ENCODE measurements around the gene SARS1.
"Not testable (repeated sequence)": the region's sequence is repeated elsewhere in the genome, so short reads cannot be mapped to it uniquely, and the experiment has no call there.

The SARS1 gene

DNA sequence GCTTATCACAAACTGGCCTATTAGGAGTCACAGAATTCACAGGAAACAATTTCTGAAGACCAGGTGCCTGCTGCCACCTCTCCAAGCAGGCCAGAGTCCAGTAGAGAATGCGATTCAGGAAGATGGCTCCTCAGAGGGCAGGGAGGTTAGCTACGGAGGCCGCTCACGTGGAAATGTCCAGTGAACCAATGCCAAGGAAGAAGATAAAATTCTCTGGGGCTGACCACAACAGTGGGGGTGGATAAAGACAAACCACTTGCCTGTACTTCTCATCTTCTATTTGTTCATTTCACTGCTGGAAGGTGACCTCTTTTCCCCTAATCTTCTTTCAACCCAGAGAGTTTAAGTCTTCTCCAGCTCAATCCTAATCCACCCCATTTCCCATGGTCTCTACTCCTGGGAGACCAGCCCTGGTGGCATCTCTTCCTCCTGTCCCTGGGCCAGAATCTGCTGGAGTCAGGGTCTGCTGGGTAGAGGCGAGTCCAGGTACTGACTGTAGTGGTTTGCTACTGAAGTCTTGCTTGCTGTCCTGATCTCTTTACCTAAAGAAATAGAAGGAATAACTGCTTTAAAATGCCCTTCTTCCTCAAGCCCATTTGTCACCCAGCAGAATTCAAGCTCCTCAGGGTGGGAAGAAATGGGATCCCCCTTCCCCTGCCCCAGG lies 66.0 kb downstream of the SARS1 start:
- no peak for DNase-seq

GRCh38 chr1:109280862-109281261 lies 67.1 kb downstream of the SARS1 start:
- DNase-seq, result no peak

DNA sequence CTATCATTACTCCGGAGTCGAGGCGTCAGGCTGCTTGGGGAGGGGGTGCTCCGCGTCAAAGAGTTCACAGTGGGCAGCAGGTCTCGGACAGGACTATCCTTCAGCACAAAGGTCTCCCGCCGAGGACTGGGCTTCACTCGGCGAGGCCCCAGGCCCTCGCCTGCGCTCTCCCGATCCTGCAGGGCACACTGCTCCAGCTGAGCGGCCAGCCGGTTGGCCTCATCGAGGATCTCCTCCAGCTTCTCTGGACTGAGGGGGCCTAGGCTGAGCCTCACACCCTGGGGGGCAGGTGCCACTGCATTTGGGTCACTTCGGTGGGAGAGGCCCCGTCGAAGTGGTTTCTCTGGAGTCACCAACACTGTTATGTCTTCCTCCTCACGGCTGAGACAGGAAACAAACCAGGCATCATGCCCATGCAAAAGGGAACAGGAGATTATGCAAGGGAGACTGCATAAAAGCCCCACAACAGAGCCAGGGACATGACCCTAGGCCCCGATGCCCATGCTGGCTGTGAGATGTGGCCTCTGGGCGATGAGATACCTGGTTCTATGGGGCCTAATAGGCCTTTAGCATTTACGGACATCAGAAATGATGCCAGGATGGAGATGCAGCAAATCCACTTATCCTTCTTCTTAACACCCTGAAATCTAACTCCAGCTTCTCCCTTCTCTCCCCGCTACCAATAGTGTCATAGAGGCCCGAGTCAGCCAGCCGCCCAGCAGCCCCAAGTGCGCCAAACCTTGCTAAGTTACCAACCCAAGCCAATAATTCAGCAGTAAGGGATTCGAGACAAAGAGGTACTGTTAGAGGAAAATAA lies 68.2 kb downstream of the SARS1 start:
- no peak for DNase-seq

GRCh38 chr1:109282497-109282951 lies 68.8 kb downstream of the SARS1 start:
- DNase-seq, result no peak

GRCh38 chr1:109282952-109283747 lies 69.4 kb downstream of the SARS1 start, which contains the start of gene PSRC1:
Gene PSRC1 (minus strand): TSS chr1:109283145.
- DNase-seq, result peak; percentile 96

DNA sequence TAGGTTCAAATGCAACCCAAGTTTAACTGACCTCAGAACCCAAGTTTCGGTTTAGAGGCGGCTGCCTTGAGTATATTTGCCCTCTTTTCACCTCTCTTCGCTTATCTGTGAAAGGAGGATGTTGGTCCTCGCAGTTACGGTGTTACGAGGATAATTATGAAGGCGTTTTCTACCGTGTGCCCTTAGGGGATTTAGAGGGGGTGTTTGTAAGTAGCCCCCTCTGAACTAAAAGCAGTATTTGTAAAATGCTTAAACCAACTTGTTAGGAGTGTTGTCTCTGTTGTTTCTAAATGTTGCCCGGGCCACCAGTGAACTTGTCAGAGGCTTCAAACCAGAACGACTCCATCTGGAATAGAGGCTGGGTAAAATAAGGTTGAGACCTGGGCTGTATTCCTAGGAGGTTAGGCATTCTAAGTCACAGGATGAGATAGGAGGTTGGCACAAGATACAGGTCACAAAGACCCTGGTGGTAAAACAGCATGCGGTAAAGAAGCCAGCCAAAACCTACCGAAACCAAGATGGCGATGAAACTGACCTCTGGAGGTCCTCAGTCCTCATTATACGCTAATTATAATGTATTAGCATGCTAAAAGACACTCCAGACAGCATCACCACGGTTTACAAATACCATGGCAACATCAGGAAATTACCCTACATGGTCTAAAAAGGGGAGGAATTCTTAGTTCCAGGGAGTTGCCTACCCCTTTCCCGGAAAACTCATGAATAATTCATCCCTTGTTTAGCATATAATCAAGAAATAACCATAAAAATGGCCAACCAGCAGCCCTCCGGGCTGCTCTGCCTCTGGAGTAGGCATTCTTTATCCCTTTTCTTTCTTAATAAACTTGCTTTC lies 70.3 kb downstream of the SARS1 start:
- no peak for DNase-seq

GRCh38 chr1:109286762-109287161 lies 73.0 kb downstream of the SARS1 start:
- DNase-seq, result not testable (repeated sequence)

Measured in NCI-H446 treated with DMSO at 0.1 percent for 48 hours (cell line).